Right lobe of liver (tissue), 6 donors: Measurements from ENCODE around the gene CCR2. TPM values are rescaled to one million over a fixed set of nuclear protein-coding genes. Genes with fewer than 3 reads are reported as not detected.
"Not testable (repeated sequence)": the region's sequence is repeated elsewhere in the genome, so short reads cannot be mapped to it uniquely, and the experiment has no call there.

Experiments used
- ATAC-seq, 4 donors: fragments of 200-7000 bp; cut with Tn5 transposase; one replicate each; pipeline ENCODE4 v1.9.1; 2020; ENCODE audit warnings: mild to moderate bottlenecking in 4 of 4, moderate library complexity in 4 of 4
- DNase-seq, 3 donors: peaks; one replicate each; pipeline ENCODE4 v3.0.0-alpha.2; 2020
- H3K27ac ChIP-seq, 3 donors: fragments of 200-600 bp; one replicate each; pipeline ENCODE4 v1.8.0; 2022
- H3K27me3 ChIP-seq, 2 donors: fragments of 200-600 bp; one replicate each; pipeline ENCODE4 v1.8.0; 2022
- H3K36me3 ChIP-seq, 4 donors: fragments of 200-600 bp; sonication (generic) in 1 of 4; one replicate each; pipeline versions ENCODE4 v1.5.1 to v1.8.0; 2017 to 2022; ENCODE audit warnings: control low read depth in 1 of 4
- H3K4me1 ChIP-seq, 4 donors: fragments of 200-600 bp; sonication (generic) in 1 of 4; one replicate each; pipeline versions ENCODE4 v1.5.1 to v1.8.0; 2017 to 2022; ENCODE audit warnings: control low read depth in 1 of 4
- H3K4me3 ChIP-seq, 3 donors: fragments of 200-600 bp; one replicate each; pipeline ENCODE4 v1.8.0; 2022
- H3K9me3 ChIP-seq, 4 donors: fragments of 200-600 bp; sonication (generic) in 1 of 4; one replicate each; pipeline versions ENCODE4 v1.5.1 to v1.8.0; 2017 to 2022; ENCODE audit warnings: control low read depth in 1 of 4
- POLR2A ChIP-seq: fragments of 450-650 bp; IDR thresholded peaks from one replicate; pipeline ENCODE4 v1.6.1; 2017; ENCODE audit warnings: antibody characterized with exemption, mild to moderate bottlenecking
- WGBS: methylation state at CpG from one replicate; pipeline ENCODE4 v1.1.6; 2018; ENCODE audit warnings: low coverage, low lambda C conversion rate; ENCODE audit not compliant: insufficient coverage; ENCODE audit errors: missing lambda C conversion rate; 5-methylcytosine and 5-hydroxymethylcytosine counted together
- intact Hi-C, 2 donors: fragments of 100-400 bp; cut with DNase I; formaldehyde crosslinking; loops; one replicate each; pipeline versions ENCODE4 v1.11.2 to v1.14.1; 2022
- total RNA-seq, 6 experiments: library from RNA; depleted of rRNA in 2 of 6; stranded (reverse); fragments of >200 nt in 2 of 6; fragmentation: NEBNext Ultra II Directional in 3 of 6; extraction: Animal tissue kit (Norgen Biotek cat#: 25700) in 3 of 6; gene quantifications; one replicate each; pipeline versions ENCODE4 v1.1.0 to v1.2.4, GENCODE V29; 2016 to 2023
- TF ChIP-seq, protein P1 (sequence below), 4 donors: fragments of 200-600 bp in 3 of 4; fragments of 450-650 bp in 1 of 4; IDR thresholded peaks; one replicate each; pipeline versions ENCODE4 v1.5.1 to v1.8.0; 2016 to 2022; ENCODE audit warnings: antibody characterized with exemption in 4 of 4, mild to moderate bottlenecking in 2 of 4
- donor health status: DM: no; HTN: yes; CAD: no.
- donor health status: DM: no; HTN: no; CAD: no.
- donor health status: DM: no; HTN: no; CAD: no.
- donor health status: DM: no; HTN: yes; CAD: no.
- donor health status: DM: no; HTN: yes; CAD: no.

CCR2 gene
- total RNA-seq, 6 experiments from 2014 or later = 0.66 to 1.5 (median 0.92) TPM

DNA sequence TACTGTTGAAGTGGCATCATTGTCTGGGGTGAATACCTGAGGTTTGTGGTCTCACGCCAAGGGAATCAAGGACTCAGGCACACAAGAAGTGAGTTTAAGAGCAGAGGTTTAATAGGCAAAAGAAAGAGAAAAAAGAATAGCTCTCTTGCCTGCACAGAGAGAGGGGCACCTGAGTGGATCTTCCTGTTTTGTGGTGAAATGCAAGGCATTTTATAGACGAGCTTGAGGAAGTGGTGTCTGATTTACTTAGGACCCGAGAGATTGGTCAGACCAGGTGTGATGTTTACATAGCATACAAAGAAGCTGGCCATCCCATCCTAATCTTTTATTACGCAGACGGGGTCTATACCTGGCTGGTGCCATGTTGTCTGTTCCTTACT is 30.0 kb downstream of the CCR2 start:
- Histone ChIP-seq H3K27ac (no peak overlapping the region), H3K36me3 (no peaks in the 10 kb centered on the region), H3K9me3 (no peaks in the 10 kb centered on the region), H3K4me3 (no peak overlapping the region), H3K4me1 (peaks cover 0 to 10% (median 3%) of the 10 kb centered on the region in 4 donors), H3K27me3 (no peaks in the 10 kb centered on the region)
- DNase-seq = no peak
- no peak for ATAC-seq
- no peak for TF ChIP-seq POLR2A
- TF ChIP-seq, protein P1, sequence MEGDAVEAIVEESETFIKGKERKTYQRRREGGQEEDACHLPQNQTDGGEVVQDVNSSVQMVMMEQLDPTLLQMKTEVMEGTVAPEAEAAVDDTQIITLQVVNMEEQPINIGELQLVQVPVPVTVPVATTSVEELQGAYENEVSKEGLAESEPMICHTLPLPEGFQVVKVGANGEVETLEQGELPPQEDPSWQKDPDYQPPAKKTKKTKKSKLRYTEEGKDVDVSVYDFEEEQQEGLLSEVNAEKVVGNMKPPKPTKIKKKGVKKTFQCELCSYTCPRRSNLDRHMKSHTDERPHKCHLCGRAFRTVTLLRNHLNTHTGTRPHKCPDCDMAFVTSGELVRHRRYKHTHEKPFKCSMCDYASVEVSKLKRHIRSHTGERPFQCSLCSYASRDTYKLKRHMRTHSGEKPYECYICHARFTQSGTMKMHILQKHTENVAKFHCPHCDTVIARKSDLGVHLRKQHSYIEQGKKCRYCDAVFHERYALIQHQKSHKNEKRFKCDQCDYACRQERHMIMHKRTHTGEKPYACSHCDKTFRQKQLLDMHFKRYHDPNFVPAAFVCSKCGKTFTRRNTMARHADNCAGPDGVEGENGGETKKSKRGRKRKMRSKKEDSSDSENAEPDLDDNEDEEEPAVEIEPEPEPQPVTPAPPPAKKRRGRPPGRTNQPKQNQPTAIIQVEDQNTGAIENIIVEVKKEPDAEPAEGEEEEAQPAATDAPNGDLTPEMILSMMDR (IDR thresholded peaks at IDR 0.05) = no peak
- intact Hi-C loops = no loop called here
- WGBS = 26% methylated on average over 3 of the region's 5 CpGs

DNA sequence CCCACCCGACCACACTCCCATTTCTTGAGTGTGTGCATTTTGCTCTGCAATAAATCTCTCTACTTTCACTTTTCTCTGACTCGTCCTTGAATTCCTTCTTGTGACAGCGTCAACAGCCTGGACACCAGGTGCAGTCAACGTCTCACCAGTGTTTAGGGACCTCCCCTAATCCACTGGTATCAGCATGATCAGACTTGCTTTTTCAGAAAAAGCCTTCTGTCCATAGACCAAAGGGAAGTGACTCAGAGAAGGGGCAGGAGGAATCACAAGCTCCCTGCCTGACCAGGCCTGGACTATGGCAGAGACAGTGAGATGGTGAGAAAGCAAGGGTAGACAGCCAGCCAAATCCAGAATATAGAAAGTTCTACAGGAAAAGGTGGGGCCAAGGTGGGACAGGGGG is 32.3 kb downstream of the CCR2 start:
- no peaks in the 10 kb centered on the region for H3K27me3 ChIP-seq
- peak in 3 of 4 donors; percentile 45 to 74 (median 70) for ATAC-seq
- WGBS = 38% methylated on average over 4 of the region's 4 CpGs
- no peaks in the 10 kb centered on the region for H3K36me3 ChIP-seq
- H3K9me3 ChIP-seq = no peaks in the 10 kb centered on the region
- DNase-seq = no peak
- no peak overlapping the region for H3K4me3 ChIP-seq
- no peak overlapping the region for H3K27ac ChIP-seq
- TF ChIP-seq, protein P1 (IDR thresholded peaks at IDR 0.05) = no peak
- no peak for TF ChIP-seq POLR2A
- H3K4me1 ChIP-seq = peaks cover 0 to 2% (median 0%) of the 10 kb centered on the region in 4 donors
- intact Hi-C loops = no loop called here

DNA sequence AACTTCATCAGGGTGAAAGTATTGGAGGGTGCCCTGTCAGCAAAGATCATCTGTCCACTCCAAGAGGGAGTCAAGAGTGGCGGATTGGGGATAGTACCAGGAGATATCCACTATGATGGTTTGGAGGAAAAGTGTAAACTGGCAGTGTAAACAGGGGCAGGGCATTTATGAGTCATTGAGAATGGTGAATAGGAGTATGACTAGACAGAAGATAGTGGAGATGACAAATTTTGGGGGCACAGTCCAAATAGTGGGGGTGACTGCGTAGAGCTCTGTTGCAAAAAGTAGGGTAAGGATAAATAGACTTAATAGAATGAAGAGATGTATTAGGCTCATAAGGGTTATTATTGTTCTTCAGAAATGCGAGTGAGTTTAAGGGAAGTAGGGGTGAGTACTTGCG is 34.9 kb downstream of the CCR2 start:
- H3K4me1 ChIP-seq, H3K27ac ChIP-seq, H3K36me3 ChIP-seq, H3K4me3 ChIP-seq, H3K9me3 ChIP-seq, H3K27me3 ChIP-seq, DNase-seq, intact Hi-C loops, ATAC-seq: not testable (repeated sequence)
- 67% methylated on average over 4 of the region's 4 CpGs for WGBS

DNA sequence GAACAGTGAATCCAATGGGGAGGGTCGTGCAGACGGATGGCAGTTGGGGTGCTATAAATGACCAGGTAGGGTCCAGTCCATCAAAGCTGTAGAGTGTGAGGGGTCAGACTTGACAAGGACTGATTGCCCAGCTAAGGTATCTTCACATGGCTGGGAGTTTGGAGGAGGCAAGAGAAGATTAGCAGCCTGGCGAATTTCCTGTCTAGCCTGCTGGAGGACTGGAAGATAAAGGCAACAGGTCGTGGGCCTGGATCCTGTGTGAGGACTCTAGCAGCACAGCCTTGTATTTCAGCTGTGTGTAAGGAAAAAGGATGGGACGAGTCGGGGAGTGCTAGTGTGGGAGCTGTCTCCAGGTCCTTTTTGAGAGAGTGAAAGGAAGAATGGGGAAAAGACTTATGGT is 35.4 kb downstream of the CCR2 start:
- TF ChIP-seq, protein P1 (IDR thresholded peaks at IDR 0.05) = no peak
- no peak for TF ChIP-seq POLR2A
- intact Hi-C loops = no loop called here
- WGBS = 57% methylated on average over 5 of the region's 6 CpGs
- no peak overlapping the region for H3K27ac ChIP-seq
- DNase-seq = no peak
- no peaks in the 10 kb centered on the region for H3K27me3 ChIP-seq
- no peak overlapping the region for H3K4me3 ChIP-seq
- peaks cover 0 to 7% (median 0%) of the 10 kb centered on the region in 4 donors for H3K4me1 ChIP-seq
- H3K9me3 ChIP-seq = no peaks in the 10 kb centered on the region
- no peaks in the 10 kb centered on the region for H3K36me3 ChIP-seq
- no peak for ATAC-seq

DNA sequence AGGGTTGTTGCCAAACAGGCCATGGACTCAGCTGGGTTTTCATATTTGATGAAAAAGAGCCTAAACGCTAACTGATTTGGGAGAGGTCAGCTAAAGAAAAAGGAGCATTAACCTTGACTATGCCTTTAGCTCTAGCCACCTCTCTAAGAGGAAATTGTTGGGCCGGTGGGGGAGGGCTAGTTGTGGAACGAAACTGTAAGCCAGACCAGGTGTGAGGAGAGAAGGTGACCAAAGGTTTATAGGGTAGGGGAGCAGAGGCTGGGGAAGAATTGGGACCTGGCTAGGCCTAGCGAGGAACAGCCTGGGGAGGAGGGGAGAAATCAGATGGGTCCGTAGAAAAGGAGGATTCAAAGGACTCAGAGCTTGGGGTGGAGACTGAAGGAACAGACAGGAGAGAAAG is 37.6 kb downstream of the CCR2 start:
- intact Hi-C loops, H3K9me3 ChIP-seq, H3K27ac ChIP-seq, ATAC-seq, H3K27me3 ChIP-seq, H3K4me1 ChIP-seq, DNase-seq, H3K4me3 ChIP-seq, H3K36me3 ChIP-seq: not testable (repeated sequence)
- WGBS = 92% methylated on average over 5 of the region's 5 CpGs

DNA sequence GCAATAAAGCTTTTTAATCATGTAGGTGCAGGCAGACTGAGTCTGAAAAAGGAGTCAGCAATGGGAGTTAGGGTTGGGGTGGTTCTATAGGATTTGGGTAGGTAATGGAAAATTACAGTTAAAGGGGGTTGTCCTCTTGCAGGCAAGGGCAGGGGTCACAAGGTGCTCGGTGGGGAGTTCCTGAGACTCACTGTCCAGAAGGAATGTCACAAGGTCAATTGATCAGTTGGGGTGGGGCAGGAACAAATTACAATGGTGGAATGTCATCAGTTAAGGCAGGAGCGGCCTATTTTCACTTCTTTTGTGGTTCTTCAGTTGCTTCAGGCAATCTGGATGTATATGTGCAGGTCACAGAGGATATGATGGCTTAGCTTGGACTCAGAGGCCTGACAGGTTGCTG is 39.1 kb downstream of the CCR2 start:
- Histone ChIP-seq H3K4me3 (no peak overlapping the region), H3K27me3 (no peaks in the 10 kb centered on the region), H3K36me3 (no peaks in the 10 kb centered on the region), H3K9me3 (no peaks in the 10 kb centered on the region), H3K4me1 (peaks cover 0 to 7% (median 0%) of the 10 kb centered on the region in 4 donors), H3K27ac (no peak overlapping the region)
- TF ChIP-seq, protein P1 (IDR thresholded peaks at IDR 0.05) = no peak
- WGBS = 77% methylated on average over 2 of the region's 2 CpGs
- intact Hi-C loops = no loop called here
- DNase-seq = no peak
- no peak for ATAC-seq
